HG02642 (cell line): ENCODE data around the gene TMEM131L.
"Not testable (repeated sequence)": the region's sequence is repeated elsewhere in the genome, so short reads cannot be mapped to it uniquely, and the experiment has no call there.

Experiments used
- ATAC-seq: cut with Tn5 transposase; IDR thresholded peaks from one replicate; pipeline ENCODE4 v1.9.1; 2021; ENCODE audit warnings: mild to moderate bottlenecking; ENCODE audit not compliant: unreplicated experiment, poor library complexity

TMEM131L gene

DNA sequence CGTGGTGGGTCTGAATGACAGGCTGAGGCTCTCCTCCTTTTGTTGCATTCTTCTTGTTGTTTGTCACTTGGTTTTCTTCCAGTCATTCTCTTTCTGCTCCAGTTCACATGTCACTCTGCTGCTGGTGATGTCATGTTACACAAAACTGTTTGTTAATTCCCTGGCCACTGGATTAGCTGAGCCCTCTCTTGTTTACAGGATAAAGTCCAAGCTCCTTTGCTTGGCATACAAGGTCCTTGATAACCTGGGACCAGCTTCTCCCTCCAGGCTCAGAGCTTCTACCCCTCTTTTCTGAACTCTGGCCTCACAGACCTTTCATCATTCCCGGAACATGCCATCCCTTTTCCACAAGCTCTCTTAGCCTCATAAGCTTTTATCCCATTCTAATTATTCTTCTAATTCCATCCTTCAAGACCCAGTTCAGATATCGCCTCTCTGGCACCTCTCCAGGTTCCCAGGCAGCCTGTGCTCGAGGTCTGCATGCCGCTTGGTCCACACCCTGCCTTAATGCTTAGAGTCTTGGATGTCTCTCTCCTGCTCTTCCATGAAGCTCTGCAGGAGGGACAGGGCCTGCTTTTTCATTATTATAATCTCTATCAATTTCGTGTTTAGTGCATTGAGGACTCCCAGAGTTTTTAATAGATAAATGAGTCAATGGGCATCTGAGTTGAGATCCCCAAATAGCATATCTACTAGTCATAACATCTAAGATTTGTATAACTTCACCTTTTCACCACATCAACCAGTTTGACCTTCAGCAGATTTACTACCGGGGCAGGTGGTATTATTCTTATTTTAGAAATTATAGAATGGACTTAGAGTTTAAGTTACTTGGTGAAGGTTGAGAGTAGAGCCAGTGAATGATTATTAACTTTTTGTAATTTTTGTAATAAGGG lies 98.7 kb downstream of the TMEM131L start:
- no peak for ATAC-seq

DNA sequence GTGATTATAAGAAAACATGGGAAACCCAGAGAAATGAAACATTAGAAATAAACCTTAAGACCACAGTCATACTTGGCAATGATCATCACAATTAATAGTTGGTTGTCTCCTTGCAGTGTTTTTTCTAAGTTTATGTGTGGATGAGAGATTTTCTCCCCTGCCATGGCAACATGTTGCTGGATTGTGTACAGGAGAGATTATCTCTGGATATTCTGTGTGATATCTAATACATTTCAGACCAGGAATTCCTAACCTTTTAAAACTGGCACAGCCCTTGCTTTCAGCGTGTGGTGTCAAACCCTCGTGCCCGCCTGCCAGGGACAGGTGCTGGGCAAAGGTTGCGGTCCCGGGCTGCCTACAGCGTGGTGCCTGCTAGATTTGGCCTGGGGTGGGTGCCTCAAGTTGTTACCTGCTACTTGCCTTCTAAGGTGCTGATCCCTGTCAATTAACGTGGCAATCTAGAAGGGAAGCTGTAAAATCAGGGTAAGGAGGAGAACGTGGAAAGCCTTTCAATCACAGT lies 100.5 kb downstream of the TMEM131L start:
- ATAC-seq, result no peak

DNA sequence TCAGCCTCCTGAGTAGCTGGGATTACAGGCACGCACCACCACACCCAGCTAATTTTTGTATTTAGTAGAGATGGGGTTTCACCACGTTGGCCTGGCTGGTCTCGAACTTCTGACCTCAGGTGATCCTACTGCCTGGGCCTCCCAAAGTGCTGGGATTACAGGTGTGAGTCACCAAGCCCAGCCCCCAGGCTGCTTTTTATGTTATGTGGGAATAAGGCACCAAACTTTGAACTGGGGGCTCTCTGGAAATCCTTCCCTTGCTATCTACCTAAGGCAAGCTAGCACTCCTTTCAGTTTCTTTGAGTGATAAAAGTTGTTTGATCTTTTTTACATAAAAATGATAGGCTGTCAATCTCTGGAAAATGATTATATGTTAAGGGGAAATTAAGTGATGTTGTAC lies 101.5 kb downstream of the TMEM131L start:
- not testable (repeated sequence) for ATAC-seq

DNA sequence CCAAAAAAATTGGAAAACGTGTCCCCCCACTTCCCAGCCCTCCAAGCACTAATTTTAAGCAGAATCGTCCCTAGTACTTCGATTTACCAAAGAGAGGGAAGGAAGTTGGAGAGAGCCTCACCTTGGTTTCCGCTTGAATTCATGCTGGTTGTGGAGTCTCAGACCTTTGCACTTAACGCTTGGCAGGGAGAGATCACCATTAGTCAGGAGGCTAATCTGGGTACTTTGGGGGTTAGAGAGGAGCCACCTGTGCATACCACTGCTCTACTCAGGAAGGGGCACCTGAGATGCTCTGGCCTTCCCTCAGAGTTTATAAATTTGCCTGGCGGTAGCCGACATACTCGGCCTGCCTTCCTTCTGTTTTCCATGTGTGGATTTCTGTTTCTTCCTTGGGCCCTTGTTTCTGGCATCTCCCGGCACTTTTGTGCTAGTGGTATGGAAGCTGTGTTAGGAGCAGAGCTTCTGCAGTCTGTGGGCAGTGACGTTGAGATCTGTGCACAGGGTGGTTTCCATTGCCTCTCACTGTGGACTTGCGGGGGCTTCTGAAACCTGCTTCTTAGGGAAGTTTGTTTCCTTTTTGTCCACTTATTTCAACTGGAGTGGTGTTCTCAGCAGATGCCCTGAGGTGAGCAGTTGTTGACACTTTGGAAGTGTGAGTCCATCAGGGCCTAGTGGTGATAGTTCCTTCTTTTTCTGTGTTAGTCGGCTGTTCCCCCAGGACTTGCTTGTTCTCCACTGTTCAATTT lies 104.2 kb downstream of the TMEM131L start:
- ATAC-seq, result peak; percentile 56

DNA sequence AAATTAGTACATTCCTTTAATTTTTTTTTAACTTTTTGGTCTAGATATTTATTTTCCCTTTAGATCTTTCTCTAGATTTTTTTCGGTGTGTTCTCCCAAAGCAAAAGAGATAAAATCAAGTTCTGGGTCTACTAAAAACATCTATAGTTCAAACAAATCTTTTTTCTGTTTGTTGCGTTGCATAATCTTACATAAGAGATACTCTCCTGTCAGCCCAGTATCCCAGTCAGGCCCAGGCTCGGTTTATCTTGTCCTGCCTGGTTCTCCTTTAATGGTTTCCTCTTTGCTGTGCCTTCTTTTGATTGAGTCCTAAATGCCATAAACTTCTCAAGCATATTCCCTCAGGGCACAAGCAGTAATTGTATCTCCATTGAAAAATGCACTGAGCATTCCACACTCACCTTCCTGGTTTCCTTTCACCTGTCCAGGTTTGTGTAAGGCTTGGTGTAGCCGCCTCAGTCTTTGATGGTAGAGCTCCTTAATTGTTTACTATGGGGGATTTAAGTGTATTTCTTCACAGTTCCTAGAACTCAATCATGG lies 104.9 kb downstream of the TMEM131L start:
- no peak for ATAC-seq

DNA sequence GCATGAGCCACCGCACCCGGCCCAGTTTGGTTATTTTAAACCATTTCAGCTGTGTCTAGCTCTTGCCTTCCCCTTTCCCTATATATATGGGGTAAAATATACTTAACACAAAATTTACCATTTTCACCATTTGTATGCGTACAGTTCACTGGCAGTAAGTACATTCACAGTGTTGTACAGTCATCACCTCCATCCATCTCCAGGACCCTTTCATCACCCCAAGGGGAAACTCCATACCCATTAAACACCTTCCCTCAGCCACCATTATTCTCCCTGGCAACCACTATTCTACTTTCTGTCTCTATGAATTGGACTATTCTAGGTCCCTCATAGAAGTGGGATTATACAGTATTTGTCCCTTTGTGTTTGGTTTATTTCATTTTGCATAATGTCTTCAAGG lies 106.4 kb downstream of the TMEM131L start:
- no peak for ATAC-seq

DNA sequence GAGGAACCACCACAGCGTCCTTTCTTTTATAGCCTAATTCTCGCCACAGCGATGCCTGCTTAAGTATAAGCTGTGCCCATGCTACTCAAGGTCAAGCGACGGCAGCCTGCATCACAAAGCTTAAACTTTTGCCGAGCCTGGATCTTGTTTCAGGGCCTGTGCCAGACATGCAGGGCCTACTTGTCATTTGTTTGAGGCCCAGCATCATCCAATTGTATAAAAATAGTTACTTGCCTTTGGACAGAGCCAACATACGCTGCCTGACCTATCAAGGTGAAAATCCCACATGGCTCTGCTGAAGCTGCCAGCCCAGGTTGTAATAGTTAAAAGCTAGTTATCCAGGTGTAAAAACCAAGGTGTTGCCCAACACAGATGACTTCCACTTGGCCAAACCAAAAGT lies 107.1 kb downstream of the TMEM131L start:
- no peak for ATAC-seq

DNA sequence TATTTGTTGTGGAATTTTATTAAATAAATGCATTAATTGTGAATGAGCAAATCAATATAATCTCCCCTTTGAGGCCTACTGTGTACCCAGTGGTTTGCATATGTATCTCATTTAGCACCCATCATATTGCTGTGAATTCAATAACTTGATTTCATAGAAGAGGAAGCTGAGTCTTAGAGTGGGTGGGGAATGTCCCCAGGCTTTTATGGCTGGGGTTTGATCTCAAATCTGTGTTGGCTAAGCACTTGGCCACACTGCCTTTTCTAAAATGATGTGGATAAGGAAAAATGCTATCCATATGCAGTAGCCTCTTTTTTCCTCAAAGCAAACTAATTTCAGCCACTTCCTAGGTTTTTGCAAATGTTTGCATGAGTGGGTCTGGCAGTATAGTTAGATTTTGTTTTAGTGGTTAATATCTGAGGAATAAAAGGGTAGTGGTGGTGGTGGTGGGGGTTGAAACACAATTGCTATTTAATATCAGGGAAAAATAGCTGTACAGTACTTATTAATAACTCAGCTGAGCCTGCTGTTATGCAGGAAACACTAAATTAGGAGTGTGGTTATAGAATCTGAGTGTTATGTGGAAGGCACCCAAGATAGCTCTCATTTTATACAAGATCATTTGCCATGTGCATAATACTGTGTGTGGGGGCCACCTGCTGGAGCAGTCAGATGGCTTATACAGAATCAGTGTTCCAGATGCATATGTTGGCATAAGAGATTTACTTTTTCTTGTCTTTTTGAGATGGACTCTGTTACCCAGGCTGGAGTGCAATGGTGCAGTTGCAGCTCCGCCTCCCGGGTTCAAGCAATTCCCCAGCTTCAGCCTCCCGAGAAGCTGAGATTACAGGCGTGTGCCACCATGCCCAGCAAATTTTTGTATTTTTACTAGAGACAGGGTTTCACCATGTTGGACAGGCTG lies 108.0 kb downstream of the TMEM131L start:
- ATAC-seq, result no peak

DNA sequence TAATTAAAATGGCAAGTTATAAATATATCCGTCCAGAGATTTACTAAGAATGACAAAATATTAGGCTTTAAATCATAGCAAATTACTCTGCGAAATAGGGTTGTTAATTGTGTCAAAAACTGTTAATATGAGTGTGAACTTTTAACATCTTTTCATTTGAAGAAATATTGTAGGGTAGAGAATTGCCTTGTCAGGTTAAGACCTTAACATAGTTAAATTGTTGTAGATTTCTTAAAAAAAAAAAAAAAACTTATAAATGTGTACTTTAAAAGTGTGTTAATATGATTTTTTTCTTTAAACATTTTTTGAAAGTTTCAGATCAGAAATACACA lies 110.2 kb downstream of the TMEM131L start:
- ATAC-seq, result no peak

DNA sequence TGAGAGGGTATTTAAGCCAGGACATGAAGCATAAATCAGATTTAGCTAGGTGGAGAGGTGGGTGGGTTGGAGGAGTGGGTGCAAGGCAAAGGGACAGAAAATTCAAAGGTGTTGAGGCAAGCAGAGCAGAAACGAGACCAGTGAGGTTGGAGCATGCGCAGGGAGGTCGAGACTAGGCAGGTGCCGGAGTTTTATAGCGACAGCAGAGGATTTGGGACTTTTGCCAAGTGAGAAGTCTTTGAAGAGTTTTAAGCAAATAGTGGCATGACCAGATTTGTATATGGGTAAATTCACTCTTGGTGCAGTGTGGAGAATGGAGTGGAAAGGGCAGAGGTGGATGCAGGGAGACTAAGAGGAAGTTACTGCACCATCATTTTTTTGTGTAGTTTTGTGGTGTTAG lies 110.9 kb downstream of the TMEM131L start:
- no peak for ATAC-seq

DNA sequence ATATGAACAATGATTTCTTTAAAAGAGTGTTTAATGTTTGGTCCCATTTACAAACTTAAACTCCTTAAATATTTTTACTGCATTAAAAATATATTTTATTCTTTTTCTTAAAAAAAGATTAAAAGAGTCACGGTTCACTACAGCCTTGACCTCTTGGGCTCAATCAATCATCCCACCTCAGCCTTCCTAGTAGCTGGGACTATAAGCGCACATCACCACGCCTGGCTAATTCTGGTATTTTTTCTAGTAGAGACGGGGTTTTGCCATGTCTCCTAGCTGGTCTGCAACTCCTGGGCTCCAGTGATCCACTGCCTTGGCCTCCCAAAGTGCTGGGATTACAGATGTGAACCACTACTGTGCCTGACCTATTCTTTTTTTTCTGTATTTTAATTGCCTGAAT lies 113.2 kb downstream of the TMEM131L start:
- no peak for ATAC-seq

DNA sequence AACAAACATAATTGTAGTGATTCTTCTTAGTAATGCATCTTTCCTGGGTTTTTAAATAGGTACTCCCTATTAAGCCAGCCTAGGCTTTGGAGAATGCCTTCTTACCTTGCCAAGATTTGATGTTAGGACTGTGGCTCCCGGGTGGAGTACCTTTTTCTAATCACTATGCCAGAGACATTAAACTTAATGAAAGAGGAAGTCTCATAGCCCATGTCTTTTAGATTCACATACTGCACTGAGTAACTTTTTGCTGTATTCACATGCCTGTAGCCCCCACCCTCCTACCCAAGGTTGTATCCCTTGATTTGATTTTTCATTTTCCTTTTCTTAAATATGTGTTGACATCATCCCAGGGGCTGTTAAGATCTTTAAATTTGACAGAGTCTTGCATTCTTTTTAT lies 113.7 kb downstream of the TMEM131L start:
- ATAC-seq, result no peak

DNA sequence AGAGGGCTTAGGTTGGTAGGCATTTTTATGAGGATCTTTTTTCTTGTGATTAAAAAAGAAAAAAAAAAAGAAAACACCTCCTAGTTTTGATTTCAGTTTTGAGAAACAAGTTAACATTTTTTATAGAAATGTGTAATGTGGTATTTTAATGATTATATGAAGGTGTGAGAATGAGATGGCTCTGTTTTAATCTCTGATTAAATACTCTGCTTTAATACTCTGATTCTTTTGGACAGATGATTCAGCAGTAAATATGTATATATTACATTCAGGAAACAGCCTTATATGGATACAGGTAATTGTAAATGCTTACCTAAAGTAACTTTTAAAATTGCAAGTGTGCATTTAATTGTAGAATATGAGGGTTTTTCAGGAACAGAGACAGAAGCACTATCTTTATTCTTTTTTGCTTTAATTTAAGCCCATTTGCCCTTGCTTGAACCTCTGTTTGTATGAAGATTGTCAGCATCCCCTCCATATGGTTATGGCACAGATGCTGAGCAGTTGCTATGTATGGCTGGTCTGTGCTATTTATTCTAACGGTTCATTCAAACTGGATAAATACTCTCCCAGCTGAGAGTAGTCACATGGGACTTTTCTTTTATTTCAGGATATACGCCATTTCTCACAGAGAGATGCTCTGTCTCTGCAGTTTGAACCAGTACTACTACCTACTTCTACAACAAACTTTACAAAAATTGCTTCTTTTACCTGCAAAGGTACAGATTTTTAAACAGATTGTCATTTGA lies 117.0 kb downstream of the TMEM131L start:
- no peak for ATAC-seq

DNA sequence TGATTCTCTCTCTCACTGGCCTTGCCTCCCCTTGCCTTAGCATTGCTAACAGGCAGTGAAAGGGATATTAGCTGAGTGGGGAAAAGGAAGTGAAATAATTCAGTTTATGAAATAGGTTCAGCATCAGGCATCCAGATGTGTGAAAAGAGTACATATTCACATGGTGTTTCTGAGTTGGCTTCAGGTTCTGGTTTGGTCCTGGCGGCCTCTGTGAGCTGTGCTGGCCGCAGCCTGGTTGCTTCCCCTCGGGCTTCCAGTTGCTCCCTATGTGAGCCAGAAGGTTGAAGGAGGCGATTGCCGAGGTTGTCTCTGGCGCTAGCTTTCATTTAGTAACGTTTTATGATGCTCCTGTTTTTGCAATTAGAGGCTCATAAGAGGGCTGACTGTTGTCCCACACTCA lies 118.9 kb downstream of the TMEM131L start:
- no peak for ATAC-seq

DNA sequence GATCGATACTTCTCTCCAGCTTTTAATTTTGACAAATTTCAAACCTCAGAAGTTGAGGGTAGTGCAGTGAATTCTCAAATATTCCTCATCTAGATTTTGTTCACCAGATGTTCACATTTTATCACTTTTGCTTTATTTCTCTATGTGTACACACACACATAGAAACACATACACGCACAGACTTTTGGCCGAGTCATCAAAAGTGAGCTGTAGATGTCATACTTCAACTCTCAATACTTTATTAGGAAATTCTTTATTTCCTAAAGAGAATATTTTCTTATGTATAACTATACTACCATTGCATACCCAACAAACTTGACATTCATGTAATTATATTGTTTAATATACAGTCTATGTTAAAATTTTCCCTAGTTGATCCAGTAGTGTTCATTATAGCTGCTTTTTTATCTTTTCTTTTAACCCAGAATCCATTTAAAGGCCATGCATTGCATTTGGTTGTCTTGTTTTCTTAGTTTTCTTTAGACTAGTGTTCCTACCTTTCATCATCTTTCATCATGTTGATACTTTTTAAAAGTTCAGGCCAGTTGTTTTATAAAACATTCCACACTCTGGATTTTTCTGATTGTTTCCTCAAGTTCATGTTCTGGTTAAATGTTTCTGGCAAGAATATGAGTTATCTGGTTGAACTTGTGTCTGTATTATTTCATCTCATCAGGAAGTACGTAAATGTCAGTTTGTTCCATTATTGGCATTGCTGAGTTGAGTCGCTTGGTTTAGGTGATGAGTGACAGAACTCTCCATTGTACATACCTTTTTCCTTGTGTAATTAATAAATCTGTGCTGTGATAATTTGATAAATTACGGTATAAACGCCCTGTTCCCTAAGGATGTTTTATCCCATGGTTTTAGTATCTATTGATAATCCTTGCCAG lies 123.8 kb downstream of the TMEM131L start:
- ATAC-seq, result no peak

DNA sequence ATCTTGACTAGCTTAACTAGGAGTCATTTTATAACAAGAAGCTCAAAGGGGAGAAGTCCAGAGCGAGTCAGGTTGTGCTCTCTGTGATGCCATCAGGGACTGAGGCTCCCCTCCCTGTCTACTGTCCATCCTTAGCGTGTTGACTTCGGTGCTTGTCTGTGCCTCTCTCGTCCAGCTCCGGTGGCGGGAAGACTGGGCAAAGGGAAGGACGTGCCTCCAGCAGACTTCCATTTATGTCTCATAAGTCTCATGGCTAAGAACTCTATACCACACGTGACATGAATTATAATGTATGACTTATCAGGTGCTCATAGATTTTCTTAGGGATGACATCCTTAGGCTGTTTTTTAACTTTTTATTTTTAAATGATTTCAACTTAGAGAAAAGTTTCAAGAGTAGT lies 125.3 kb downstream of the TMEM131L start:
- ATAC-seq, result no peak

DNA sequence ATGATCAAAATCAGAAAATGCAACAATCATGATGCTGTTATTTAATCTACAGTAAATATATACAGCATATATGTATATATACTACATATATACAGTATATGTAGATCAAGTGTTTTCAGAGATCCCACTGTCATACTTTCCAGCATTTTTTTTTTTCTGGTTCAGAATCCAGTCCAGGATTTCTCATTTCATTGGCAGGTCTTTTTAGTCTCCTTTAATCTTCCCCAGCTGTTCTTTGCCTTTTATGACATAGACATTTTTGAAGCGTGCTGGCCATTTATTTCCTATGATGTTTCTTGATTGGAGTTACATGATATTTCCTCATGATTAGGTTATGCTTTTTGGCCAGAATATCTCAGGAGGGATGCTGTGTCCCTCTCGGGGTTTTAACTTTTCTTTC lies 125.9 kb downstream of the TMEM131L start:
- no peak for ATAC-seq

DNA sequence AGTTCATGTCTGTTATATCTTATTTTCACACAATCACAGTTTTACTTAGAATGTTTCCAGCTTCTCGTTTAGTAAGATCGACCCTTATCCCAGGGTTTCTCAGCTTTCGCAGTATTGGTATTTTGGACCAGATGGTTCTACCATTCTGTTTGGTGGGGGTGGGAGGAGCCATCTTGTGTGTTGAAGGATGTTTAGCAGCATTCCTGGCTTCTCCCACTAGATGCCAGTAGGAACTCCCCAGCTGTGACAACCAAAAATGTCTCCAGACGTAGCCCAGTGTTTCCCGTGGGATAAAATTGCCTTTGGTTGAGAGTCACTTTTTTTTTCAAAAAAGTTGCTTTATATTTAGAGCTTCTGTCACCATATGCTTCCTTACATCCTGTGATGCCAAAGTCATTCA lies 127.0 kb downstream of the TMEM131L start:
- ATAC-seq, result no peak

DNA sequence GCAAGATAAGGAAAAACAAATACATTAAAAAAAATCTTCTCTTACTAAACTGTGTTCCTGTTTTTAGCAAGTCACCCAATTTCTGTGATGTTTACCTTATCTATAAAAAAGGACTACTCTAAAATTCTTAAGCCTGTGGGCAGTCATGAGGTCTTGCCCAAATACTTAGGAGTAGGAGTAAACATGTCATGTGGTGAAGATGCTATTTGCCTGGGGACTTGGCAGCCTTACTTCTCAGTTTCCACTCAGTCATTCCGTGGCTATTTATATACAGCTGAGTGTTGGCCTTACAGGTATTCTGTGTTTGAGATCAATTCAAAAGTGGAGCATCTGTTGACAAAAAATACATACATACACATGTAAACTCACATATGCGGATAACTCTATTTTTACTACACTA lies 128.1 kb downstream of the TMEM131L start:
- ATAC-seq, result no peak
